GM21723 (cell line): Measurements from ENCODE around the gene CCDC88B.

Source experiments
- ATAC-seq: cut with Tn5 transposase; IDR thresholded peaks from one replicate; pipeline ENCODE4 v1.9.1; 2021; ENCODE audit warnings: mild to moderate bottlenecking, moderate library complexity; ENCODE audit not compliant: unreplicated experiment

The CCDC88B gene

DNA sequence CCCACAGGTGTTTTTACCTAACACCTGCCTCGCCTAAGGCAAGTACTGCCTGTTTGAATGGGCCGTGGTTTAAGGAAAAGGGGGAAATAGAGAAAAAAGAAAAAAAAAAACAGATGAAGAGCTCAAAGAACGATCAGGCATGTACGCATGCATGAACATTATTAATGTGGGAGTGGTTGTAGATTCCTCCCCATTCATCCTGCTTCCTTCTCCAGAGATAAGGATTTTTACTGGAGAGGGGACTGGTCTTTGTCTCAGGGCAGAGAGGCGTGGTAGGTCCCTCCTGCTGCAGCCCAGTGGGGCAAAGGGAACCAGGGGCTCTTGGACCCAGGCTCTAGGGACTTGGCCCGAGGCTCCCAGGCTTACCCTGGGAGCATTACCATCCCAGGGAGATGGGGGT lies 42.0 kb downstream of the CCDC88B start:
- no peak for ATAC-seq

DNA sequence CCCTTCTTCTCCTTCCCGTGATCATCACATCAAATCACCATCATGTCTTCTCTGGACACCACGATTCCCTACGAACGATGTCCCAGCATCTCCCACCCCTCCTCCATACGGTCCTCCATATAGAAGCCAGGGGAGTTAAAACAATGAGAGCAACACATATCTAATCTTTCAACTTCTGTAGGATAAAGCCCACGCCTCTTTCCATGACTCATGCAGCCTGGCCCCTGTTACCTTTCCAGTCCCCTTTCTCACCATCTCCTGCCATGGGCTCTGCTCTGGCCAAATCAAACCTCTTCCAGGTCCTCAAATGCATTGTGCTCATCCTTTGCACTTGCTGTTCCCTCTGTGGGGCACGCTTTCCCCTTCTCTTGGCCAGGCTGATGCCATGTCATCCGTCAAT lies 42.6 kb downstream of the CCDC88B start:
- no peak for ATAC-seq

DNA sequence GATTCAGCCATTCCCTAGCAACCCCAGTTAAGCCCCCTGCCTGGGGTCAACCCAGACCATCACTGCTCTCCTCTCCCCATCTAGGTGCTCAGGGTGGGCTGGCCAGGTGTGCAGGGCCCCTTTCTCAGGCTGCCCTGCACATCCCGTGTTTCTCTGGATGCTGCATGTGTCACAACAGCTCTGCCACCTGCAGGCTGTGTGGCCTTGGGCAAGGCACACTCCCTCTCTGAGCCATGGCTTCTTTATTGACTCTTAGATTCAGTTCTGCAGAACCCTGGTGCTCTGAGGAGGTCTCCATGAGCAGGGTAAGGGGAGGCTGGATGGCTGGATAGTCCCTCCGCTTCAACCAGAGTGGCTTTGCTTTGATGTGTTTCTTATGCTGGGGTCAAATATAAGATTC lies 43.6 kb downstream of the CCDC88B start:
- no peak for ATAC-seq

DNA sequence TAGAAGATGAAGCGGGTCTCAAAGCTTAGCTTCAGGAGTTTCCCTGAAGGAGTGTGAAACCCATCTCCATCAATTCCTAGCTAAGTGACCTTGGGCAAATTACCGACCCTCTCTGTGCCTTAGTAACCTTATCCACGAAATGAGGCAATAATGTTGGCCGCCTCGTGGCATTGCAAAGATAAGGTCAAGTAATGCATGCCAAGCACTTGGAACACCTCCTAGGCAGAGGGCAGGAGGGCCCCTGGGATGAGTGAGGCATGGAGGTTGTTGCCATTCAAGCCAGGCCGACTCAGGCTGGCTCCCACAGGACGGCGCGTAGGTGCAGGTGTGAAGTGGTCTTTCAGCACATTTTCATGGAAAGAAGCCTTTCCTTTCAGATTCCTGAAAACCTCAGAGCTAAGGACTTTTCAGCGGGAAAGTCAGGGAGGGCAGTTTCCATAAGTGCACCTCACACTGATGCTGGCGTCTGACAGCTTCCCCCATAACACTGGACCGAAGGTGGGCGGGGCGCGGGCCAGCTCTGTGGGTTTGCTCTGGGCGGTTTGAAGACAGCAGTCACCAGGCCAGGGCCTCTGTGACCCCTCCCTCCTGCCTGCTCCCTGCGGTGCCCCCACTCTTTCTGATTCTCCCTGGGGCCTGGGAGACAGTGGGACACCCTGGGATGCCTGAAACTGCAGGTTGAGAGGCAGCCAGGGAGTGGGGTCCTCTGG lies 44.2 kb downstream of the CCDC88B start:
- no peak for ATAC-seq

GRCh38 chr11:64384981-64385944 lies 45.3 kb downstream of the CCDC88B start:
- no peak for ATAC-seq

DNA sequence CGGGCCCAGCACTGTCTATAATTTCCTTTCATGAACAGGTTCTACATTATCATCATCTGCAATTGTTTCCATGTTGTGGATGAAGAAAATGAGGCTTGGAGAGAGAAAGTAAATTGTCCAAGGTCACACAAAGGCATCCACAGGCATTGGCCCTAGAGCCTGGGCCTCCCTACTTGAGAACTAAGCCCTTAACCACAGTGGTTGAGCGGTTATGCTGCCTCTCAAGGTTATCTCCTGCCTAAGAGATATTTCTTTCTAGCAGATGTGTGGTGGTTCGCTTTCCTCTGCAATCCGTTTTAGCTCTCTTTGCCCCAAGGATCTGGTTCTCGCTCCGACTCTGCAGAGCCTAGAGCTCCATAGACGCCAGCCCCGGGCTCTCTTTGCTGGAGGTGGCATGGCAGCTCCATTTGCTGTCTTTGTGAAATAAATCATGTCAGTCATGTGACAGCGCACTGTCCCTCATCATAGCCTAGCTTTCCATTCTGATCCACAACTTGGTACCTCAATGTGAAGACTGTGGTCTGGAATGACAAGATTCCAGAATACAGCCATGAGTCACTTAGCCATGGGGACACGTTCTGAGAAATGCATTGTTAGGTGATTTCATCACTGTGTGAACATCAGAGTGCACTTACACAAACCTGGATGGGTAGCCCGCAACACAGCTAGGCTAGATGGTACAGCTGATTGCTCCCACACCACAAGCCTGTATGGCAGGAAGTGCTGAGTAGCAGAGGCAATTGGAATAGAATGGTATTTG lies 46.1 kb downstream of the CCDC88B start:
- no peak for ATAC-seq

DNA sequence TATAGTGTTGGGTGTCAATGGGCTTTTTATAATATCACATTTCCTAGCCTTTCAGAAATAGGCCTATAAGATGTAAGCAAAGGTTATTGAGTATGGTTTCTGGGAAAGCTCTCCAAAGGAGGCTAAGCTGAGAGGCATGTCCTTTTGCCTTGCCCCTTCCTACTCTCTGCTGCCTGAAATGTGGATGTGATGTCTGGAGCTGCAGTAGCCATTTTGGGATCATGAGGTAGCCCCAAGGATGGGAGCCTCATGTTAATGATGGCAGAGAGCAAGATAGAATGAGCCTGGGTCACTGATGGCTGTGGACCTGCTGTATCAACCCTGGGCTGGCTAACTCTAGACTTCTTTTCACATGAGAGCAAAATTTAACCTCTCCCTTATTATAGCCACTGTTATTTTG lies 47.9 kb downstream of the CCDC88B start:
- ATAC-seq: no peak

DNA sequence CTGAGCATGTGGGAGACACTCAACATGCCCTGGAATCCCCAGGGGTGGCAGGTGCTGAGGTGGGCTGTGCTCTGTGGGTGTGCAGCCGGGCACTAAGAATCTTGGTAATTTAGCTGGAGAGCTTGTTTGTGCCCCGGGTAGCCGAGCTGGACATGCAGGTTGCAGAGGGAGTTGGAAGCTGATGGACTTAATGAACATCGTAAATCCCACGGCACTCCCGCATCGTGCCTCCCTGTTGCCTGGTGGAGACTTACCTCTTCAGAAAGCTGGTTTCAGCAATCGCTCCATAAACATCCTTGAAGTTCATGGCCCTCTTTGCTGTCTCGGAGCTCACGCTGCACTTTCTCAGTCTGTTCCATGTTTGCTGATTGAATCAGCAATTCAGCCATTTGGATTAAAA lies 48.9 kb downstream of the CCDC88B start:
- ATAC-seq: no peak

- ATAC-seq: no peak
These were observed 49.8 kb downstream of the CCDC88B start for GRCh38 chr11:64389851-64390250.

DNA sequence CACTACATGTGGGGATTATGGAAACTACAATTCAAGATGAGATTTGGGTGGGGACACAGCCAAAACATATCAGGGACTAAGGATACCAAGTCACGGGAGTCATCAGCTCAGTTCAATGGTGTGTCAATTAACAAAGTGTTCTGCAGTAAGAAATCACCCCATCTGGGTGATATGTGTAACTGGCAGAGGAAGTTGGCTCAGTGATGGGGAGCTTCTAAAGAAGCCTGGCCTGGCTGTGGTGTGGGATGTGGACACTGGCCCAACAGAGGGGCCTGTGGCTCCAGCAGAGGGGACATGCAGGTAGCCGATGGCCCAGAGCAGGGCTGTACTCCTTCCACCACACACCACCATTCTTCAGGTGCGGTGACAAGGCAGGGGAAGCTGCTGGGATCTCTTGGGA lies 50.6 kb downstream of the CCDC88B start:
- no peak for ATAC-seq

DNA sequence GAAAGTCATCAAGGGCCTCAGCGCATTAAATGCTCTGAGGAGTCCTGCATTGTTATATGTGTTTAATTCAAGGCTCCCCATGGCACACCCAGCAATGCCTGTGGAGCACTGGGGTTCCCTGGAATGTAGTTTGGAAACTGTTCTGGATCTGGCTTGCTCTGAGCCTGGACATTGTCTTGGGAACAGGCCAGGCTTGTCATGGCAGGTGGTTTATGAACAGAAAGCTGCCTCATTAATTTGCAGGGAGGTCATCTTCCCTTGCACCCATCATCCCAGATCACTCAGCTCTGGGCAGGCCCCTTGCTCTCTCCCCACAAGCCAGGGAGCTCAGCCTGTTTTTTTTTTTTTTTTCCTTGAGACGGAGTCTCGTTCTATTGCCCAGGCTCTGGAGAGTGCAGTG lies 51.8 kb downstream of the CCDC88B start:
- ATAC-seq: no peak

DNA sequence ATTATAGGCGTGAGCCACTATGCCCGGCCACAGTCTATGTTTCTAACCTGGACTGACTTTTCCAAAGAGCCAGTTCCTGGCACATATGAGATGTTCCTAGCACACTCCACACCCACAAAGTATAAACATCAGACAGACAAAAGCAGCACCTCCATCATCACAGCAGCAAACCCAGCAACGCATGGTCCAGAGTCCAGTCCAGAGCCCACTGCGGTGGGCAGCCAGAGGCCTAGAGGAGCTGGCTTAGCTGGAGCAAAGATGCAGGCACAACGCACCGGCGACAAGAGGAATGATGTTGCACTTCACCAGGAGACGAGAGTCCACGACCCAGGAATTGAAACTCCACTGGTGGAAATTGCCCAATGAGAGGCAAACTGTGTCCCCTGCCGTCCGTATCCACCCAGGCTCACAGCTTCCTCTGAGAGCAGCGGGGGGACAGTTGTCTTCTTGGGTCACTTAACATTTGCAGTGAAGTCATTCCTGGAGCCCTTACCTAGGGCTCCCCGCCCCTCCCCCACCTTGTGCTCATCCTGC lies 55.6 kb downstream of the CCDC88B start:
- no peak for ATAC-seq

DNA sequence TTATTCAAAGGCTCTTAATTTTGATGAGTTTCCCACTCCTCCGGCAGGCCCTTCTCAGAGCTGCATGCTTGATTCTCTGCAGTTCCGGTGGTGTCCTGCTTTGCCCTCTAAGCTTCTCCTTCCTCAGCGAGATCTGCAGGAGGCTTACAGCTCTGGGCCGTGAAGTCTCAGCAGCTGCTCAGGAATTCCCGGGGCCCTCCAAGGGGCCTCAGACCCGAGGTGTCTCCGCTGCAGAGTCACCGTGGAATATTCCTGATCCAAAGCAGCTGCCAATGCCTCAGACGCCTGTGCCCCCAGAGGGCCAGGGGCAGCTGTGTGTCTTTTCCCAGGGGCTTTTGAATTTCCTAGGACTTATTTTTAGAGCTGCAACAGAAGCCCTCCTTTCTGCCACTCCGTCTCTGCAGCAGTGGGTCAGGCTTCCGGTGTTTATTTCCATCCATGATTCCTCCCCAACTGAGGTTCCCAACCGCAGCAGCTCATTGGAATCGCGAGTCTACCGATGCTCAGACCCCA lies 56.1 kb downstream of the CCDC88B start:
- ATAC-seq: no peak

- ATAC-seq: no peak
These were observed 60.1 kb downstream of the CCDC88B start for GRCh38 chr11:64400102-64400501.

DNA sequence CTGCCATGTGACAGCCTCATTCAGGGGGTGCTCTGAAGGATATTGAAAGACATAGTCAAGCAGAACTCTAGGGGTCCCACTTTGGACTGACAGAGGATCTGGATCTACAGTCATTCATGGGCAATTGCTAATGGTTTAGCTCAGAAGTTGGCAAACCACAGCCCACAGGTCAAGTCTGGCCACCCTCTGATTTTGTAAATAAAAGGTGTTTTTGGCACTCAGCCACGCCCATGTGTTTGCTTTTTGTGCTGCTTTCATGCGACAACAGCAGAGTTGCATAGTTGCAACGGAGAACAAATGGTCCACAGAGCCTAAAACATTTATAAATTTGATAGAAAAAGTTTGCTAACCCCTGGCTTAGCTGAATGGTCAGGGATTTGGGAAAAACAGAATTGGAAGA lies 60.7 kb downstream of the CCDC88B start:
- ATAC-seq: no peak

DNA sequence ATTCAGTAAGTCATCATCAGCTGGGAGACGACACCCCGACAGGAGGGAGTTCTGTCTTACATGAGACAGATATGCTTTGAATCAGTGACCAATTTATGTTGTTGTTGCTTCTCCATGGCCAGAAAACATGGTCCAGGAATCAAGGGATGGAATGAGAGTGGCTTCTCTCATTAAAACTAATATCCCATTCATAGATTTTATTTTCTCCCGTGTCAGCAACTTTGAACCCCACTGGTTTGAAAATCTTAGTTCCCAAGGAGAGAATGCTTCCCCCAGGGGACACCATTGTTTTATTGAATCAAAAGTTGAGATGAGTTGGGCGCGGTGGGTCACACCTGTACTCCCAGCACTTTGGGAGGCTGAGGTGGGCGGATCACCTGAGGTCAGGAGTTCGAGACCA lies 61.8 kb downstream of the CCDC88B start:
- ATAC-seq: no peak

DNA sequence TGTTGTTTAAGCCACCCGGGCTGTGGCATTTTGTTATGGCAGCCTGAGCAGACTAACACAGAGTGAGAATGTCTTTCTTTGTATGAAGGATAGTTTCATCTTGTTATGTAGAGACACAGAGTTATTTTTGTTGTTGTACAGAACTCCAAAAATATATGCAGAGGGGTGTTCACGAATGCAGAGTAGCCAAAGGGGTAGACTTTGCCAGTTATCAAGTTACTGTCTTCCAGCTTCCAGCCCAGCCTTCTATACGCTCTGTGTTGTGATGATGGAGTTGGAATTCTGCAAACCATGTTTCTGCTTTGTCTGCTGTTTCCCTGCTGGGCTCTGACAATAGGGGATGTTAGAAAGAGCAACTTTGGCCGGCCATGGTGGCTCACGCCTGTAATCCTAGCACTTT lies 63.1 kb downstream of the CCDC88B start:
- ATAC-seq: no peak

GRCh38 chr11:64406221-64406946 lies 66.4 kb downstream of the CCDC88B start:
- no peak for ATAC-seq
